ENCODE results near the gene SRPRB. TPM values are rescaled to one million over a fixed set of nuclear protein-coding genes. Genes with fewer than 3 reads are reported as not detected.

The SRPRB gene
- total RNA-seq, 1 experiment from 2014 or later, result 113 TPM

GRCh38 chr3:133758568-133758928, 47.1 kb upstream of the SRPRB start:
- H3K4me3 Mint-ChIP-seq (ENCODE audit: low read depth, unreplicated experiment), result no peak overlapping the region
- no TSS peak for BruUV-seq (replicated peaks)
- intact Hi-C loops (cut with micrococcal nuclease; ENCODE audit: unreplicated experiment), result no loop called here
- no peaks in the 10 kb centered on the region for H3K9me3 Mint-ChIP-seq (ENCODE audit: low read depth, unreplicated experiment)
- CTCF ChIA-PET, result interaction anchor here (1.6 kb wide), 1 partner anchor 11 kb away, joined by 3 read pairs; no protein-coding TSS in a partner anchor
- peaks cover 91% of the 10 kb centered on the region for H3K27me3 Mint-ChIP-seq (ENCODE audit: unreplicated experiment)
- no peaks in the 10 kb centered on the region for H3K4me1 Mint-ChIP-seq (ENCODE audit: low read depth, unreplicated experiment)
- no peaks in the 10 kb centered on the region for H3K36me3 Mint-ChIP-seq (ENCODE audit: insufficient read depth, unreplicated experiment)
- TF ChIP-seq CTCF (IDR thresholded peaks at IDR 0.05; ENCODE audit: unreplicated experiment), result no peak
- no peak overlapping the region for H3K27ac Mint-ChIP-seq (ENCODE audit: unreplicated experiment)
- no peak for DNase-seq

GRCh38 chr3:133758964-133759739, 46.5 kb upstream of the SRPRB start:
- intact Hi-C loops (cut with micrococcal nuclease; ENCODE audit: unreplicated experiment), result no loop called here
- Mint-ChIP-seq H3K4me3 (ENCODE audit: low read depth, unreplicated experiment) (no peak overlapping the region), H3K4me1 (ENCODE audit: low read depth, unreplicated experiment) (no peaks in the 10 kb centered on the region), H3K9me3 (ENCODE audit: low read depth, unreplicated experiment) (no peaks in the 10 kb centered on the region), H3K36me3 (ENCODE audit: insufficient read depth, unreplicated experiment) (no peaks in the 10 kb centered on the region), H3K27me3 (ENCODE audit: unreplicated experiment) (peaks cover 97% of the 10 kb centered on the region), H3K27ac (ENCODE audit: unreplicated experiment) (no peak overlapping the region)
- no TSS peak for BruUV-seq (replicated peaks)
- CTCF ChIA-PET, result interaction anchor here (1.6 kb wide), 1 partner anchor 12 kb away, joined by 3 read pairs; no protein-coding TSS in a partner anchor
- TF ChIP-seq CTCF (IDR thresholded peaks at IDR 0.05; ENCODE audit: unreplicated experiment), result no peak
- no peak for DNase-seq

- Mint-ChIP-seq H3K36me3 (ENCODE audit: insufficient read depth, unreplicated experiment) (no peaks in the 10 kb centered on the region), H3K9me3 (ENCODE audit: low read depth, unreplicated experiment) (no peaks in the 10 kb centered on the region), H3K4me1 (ENCODE audit: low read depth, unreplicated experiment) (no peaks in the 10 kb centered on the region), H3K27ac (ENCODE audit: unreplicated experiment) (no peak overlapping the region), H3K27me3 (ENCODE audit: unreplicated experiment) (peaks cover 99% of the 10 kb centered on the region), H3K4me3 (ENCODE audit: low read depth, unreplicated experiment) (no peak overlapping the region)
- intact Hi-C loops (cut with micrococcal nuclease; ENCODE audit: unreplicated experiment), result no loop called here
- TF ChIP-seq CTCF (IDR thresholded peaks at IDR 0.05; ENCODE audit: unreplicated experiment), result no peak
- CTCF ChIA-PET, result no interaction called here
- DNase-seq, result no peak
- no TSS peak for BruUV-seq (replicated peaks)
These were observed 45.8 kb upstream of the SRPRB start for GRCh38 chr3:133759740-133760305.

GRCh38 chr3:133760916-133761315, 44.7 kb upstream of the SRPRB start:
- no peak for DNase-seq
- Mint-ChIP-seq H3K4me1 (ENCODE audit: low read depth, unreplicated experiment) (no peaks in the 10 kb centered on the region), H3K4me3 (ENCODE audit: low read depth, unreplicated experiment) (no peak overlapping the region), H3K9me3 (ENCODE audit: low read depth, unreplicated experiment) (no peaks in the 10 kb centered on the region), H3K27me3 (ENCODE audit: unreplicated experiment) (peaks cover 94% of the 10 kb centered on the region), H3K27ac (ENCODE audit: unreplicated experiment) (no peak overlapping the region), H3K36me3 (ENCODE audit: insufficient read depth, unreplicated experiment) (no peaks in the 10 kb centered on the region)
- BruUV-seq (replicated peaks), result no TSS peak
- intact Hi-C loops (cut with micrococcal nuclease; ENCODE audit: unreplicated experiment), result no loop called here
- CTCF ChIA-PET, result interaction anchor here (1.3 kb wide), 1 partner anchor 18 kb away, joined by 3 read pairs; no protein-coding TSS in a partner anchor
- no peak for TF ChIP-seq CTCF (IDR thresholded peaks at IDR 0.05; ENCODE audit: unreplicated experiment)
